ENCODE data around the gene ARHGEF17. TPM values are rescaled to one million over a fixed set of nuclear protein-coding genes. Genes with fewer than 3 reads are reported as not detected.

Gene ARHGEF17, protein sequence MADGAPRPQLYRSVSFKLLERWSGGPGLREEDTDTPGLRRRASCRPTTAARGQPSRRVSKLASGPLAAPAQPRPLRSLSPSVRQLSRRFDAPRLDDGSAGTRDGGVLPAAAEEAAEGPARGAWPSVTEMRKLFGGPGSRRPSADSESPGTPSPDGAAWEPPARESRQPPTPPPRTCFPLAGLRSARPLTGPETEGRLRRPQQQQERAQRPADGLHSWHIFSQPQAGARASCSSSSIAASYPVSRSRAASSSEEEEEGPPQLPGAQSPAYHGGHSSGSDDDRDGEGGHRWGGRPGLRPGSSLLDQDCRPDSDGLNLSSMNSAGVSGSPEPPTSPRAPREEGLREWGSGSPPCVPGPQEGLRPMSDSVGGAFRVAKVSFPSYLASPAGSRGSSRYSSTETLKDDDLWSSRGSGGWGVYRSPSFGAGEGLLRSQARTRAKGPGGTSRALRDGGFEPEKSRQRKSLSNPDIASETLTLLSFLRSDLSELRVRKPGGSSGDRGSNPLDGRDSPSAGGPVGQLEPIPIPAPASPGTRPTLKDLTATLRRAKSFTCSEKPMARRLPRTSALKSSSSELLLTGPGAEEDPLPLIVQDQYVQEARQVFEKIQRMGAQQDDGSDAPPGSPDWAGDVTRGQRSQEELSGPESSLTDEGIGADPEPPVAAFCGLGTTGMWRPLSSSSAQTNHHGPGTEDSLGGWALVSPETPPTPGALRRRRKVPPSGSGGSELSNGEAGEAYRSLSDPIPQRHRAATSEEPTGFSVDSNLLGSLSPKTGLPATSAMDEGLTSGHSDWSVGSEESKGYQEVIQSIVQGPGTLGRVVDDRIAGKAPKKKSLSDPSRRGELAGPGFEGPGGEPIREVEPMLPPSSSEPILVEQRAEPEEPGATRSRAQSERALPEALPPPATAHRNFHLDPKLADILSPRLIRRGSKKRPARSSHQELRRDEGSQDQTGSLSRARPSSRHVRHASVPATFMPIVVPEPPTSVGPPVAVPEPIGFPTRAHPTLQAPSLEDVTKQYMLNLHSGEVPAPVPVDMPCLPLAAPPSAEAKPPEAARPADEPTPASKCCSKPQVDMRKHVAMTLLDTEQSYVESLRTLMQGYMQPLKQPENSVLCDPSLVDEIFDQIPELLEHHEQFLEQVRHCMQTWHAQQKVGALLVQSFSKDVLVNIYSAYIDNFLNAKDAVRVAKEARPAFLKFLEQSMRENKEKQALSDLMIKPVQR (N-terminal part only)
- total RNA-seq: 16.2 and 49.5 TPM in 2 replicates

DNA sequence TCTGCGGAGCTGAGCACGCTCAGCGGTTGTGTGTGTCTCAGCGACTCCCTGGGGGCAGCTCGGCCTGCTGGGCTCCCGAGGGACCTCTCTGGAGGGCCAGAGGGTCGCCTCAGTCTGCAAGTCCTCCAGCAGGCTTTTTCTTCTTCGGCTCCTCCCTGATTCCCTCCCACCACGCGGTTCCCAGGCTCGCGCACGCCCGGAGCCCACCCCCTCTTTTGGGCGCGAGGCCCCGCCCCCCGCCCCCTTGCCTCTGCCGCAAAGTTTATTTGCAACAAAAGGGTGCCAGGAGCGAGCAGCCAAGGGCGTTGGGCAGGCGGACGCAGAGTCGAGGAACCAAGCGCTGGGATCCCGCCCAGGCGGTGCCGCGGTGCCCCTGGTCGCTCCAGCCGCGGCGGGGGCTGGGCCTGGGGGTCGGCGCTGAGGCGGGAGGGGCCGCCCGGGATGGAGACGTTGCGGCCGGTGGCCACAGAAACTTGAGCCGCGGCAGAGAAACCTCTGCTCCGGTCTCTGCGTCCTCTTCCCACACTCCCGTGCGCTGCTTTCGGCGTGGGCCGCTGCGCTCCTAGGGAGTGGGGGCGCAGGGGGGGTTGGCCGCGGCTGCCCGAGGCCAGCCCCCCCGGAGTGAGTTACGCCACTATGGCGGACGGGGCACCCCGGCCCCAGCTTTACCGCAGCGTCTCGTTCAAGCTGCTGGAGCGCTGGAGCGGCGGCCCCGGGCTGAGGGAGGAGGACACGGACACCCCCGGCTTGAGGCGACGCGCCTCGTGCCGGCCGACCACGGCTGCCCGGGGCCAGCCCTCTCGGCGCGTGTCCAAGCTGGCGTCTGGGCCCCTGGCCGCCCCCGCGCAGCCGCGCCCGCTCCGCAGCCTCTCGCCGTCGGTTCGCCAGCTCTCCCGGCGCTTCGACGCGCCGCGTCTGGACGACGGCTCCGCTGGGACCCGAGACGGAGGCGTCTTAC is at the start of gene ARHGEF17:
Gene ARHGEF17, plus strand, starts transcription at position 274 of the 958 bp plus-strand sequence. Its CDS starts 363 bp downstream, at position 637.

DNA sequence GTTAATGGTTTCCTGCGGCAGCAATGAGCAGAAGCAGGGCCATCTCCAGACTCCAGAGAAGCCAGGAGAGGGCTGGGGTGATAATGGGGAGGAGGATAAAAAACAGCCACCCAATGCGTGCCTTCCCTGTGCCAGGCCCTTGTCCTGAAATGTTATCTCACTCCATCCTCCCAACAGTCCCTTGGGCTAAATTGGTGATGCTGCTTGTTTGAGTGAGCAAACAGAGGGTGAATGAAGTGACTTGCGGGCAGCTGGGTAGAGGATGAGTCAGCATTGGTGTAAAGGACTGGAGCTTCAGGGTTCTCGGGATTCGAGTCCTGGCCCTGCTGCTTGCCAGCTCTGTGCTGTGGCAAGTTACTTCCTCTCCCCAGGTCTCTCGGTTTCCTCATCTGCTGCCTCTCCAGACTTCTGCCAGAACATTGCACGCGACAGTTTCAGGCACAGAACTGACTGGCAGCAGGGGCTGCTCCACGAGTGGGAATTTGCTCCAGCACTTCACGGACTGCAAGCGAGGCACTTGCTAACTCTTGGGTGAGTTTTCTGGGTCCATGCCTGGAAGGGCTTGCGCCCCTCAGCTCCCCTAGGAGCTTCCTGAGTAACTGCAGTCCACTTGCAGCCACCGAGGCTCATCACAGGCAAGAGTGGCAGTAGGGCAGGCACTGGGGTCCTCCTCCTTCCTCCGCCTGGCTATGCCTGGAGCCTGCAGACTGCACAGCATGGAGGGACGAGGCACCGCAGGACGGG is 36.0 kb upstream of the ARHGEF17 start, which contains the start of gene P2RY6:
Gene P2RY6, plus strand, starts transcription at position 403 of the 744 bp plus-strand sequence. CDS start 24,181 bp downstream, outside the sequence.

DNA sequence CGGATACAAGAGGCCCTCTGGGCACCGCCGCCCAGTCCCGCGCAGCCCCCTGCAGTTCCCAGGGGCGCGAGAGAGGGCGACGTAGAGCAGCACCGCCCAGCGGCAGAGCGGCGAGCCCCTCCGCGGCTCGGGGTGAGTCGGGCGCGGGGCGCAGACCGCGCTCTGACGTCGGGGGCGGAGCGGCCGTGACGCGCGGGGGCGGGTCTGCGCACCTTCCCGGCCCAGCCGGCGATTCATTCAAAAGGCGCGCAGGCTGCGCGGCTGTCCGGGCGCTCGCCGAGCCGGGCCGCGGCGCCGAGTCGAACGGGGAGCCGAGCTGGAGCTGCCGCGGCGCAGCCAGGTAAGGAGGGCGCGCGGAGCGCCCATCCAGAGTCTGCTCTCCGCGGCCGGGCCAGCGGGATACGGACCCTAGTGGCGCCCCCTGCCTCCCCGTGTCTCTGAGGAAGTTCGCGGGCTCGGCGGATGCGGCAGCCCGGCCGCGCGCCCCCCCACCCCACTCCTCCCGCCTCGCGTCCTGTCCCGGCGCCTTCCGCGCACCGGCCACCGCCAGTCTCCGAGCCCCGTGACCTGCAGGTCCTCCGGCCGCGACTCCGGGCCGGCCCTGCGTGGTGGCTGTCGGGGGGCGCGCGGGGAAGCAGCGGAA is 68.2 kb downstream of the ARHGEF17 start, which contains the start of gene RELT:
Gene RELT, plus strand, starts transcription at position 240 of the 643 bp plus-strand sequence. CDS start 12,738 bp downstream, outside the sequence.

Other genes starting within 250 kb of the ARHGEF17 start
- gene FCHSD2, start 166.0 kb upstream of the ARHGEF17 start, total RNA-seq: 13.8 and 28.1 TPM in 2 replicates
- 0.97 and 4.8 TPM in 2 replicates for gene P2RY2, start 90.0 kb upstream of the ARHGEF17 start, total RNA-seq
- gene P2RY6, start 35.9 kb upstream of the ARHGEF17 start, total RNA-seq: not detected in 2 replicates
- gene RELT, start 68.1 kb downstream of the ARHGEF17 start, total RNA-seq: 3.9 and 9.8 TPM in 2 replicates

All from bladder microvascular endothelial cell (primary cell).